ENCODE measurements around the gene CCBE1.

GRCh38 chr18:59718108-59718463 is 20.9 kb upstream of the CCBE1 start:
- TF ChIP-seq POLR2AphosphoS5 (IDR thresholded peaks at IDR 0.05; ENCODE audit: low read depth, low read length) (no peak), TAF1 (IDR thresholded peaks at IDR 0.05; ENCODE audit: borderline replicate concordance, insufficient read depth, low read length) (no peak), REST (IDR thresholded peaks at IDR 0.05; ENCODE audit: insufficient read depth in 1 of 2, low read depth in 2 of 2, low read length in 2 of 2) (no peak), SIN3A (IDR thresholded peaks at IDR 0.05; ENCODE audit: borderline replicate concordance, insufficient read depth, low read length) (no peak)

Measured in PFSK-1 (cell line).